ENCODE results near the gene DNAH7.

GRCh38 chr2:195959341-195959740, 109.3 kb downstream of the DNAH7 start:
- no peak for TF ChIP-seq CTCF (IDR thresholded peaks at IDR 0.05)
- no peak for TF ChIP-seq POLR2AphosphoS5 (IDR thresholded peaks at IDR 0.05)
- TF ChIP-seq POLR2A (IDR thresholded peaks at IDR 0.05) = no peak
